Measurements from ENCODE around the gene SYNPR. TPM values are rescaled to one million over a fixed set of nuclear protein-coding genes. Genes with fewer than 3 reads are reported as not detected.

SYNPR gene
- total RNA-seq, 6 experiments from 2014 or later: not detected

DNA sequence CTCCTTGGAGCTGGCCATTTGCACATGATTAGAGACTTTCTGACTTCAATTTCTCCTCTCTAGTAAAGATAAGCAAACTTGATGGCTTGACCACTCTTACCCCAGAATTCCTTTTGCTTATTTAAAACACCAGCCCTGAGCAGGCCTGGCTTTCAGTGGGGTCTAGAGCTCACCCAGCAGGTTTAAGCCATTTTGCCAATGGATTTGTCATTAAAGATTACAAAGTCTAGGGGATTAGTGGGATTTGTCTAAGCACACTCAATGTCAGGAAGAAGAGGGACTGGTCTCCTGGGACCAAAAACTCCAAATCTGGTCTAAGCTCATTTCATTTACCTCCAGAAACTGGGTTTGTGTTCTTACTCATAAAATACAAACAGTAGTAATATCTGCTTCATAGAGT is 317.1 kb downstream of the SYNPR start:
- no peaks in the 10 kb centered on the region for H3K4me1 ChIP-seq
- DNase-seq (no peak), ATAC-seq (no peak)
- no peak overlapping the region for H3K4me3 ChIP-seq
- H3K27ac ChIP-seq: no peak overlapping the region
- no peaks in the 10 kb centered on the region for H3K9me3 ChIP-seq
- intact Hi-C loops (cut with DNase I): no loop called here
- H3K27me3 ChIP-seq: no peaks in the 10 kb centered on the region
- no peak for TF ChIP-seq CTCF (IDR thresholded peaks at IDR 0.05)
- H3K36me3 ChIP-seq: no peaks in the 10 kb centered on the region

DNA sequence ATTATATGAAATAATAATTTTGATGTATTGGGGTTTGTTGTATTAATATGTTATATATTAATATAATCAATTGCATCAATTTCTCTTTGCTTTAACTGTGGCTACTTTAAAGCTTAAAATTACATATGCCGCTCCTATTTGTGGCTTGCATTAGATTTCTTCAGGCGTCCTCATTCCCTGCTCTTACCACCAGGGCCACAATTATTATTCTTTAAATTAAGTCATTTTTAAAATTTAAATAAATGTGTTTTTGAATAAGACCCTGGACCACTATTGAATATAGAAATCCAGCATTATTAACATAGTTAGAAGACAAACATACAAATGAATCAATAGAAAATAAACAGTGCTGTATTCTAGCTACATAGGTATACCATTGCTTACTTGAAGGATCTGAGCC is 318.9 kb downstream of the SYNPR start:
- no peaks in the 10 kb centered on the region for H3K4me1 ChIP-seq
- WGBS (ENCODE audit: insufficient coverage, low coverage, low lambda C conversion rate, missing lambda C conversion rate): 67% methylated on average over 2 of the region's 2 CpGs
- no peaks in the 10 kb centered on the region for H3K36me3 ChIP-seq
- no peak for ATAC-seq
- no peak for TF ChIP-seq POLR2A (IDR thresholded peaks at IDR 0.05)
- TF ChIP-seq CTCF (IDR thresholded peaks at IDR 0.05): no peak
- intact Hi-C loops (cut with DNase I): no loop called here
- no peaks in the 10 kb centered on the region for H3K27me3 ChIP-seq
- DNase-seq: no peak
- no peak overlapping the region for H3K4me3 ChIP-seq
- no peaks in the 10 kb centered on the region for H3K9me3 ChIP-seq
- no peak overlapping the region for H3K27ac ChIP-seq

- Histone ChIP-seq H3K27me3 (no peaks in the 10 kb centered on the region), H3K4me3 (no peak overlapping the region), H3K4me1 (no peaks in the 10 kb centered on the region), H3K27ac (no peak overlapping the region), H3K9me3 (no peaks in the 10 kb centered on the region), H3K36me3 (no peaks in the 10 kb centered on the region)
- intact Hi-C loops (cut with DNase I): no loop called here
- TF ChIP-seq POLR2A (IDR thresholded peaks at IDR 0.05) (no peak), CTCF (IDR thresholded peaks at IDR 0.05) (no peak)
- DNase-seq (no peak), ATAC-seq (no peak)
- 45% methylated on average over 3 of the region's 3 CpGs for WGBS (ENCODE audit: insufficient coverage, low coverage, low lambda C conversion rate, missing lambda C conversion rate)
These were observed 329.6 kb downstream of the SYNPR start for GRCh38 chr3:63607716-63608115.

GRCh38 chr3:63609408-63609807 is 331.3 kb downstream of the SYNPR start:
- TF ChIP-seq POLR2A (IDR thresholded peaks at IDR 0.05) (no peak), CTCF (IDR thresholded peaks at IDR 0.05) (no peak)
- no peak for ATAC-seq
- Histone ChIP-seq H3K9me3 (no peaks in the 10 kb centered on the region), H3K36me3 (no peaks in the 10 kb centered on the region), H3K27ac (no peak overlapping the region), H3K4me3 (no peak overlapping the region), H3K27me3 (no peaks in the 10 kb centered on the region), H3K4me1 (no peaks in the 10 kb centered on the region)
- no peak for DNase-seq
- WGBS (ENCODE audit: insufficient coverage, low coverage, low lambda C conversion rate, missing lambda C conversion rate): 56% methylated on average over 7 of the region's 7 CpGs
- intact Hi-C loops (cut with DNase I): no loop called here

- DNase-seq: no peak
- no peak for TF ChIP-seq CTCF (IDR thresholded peaks at IDR 0.05)
- no peaks in the 10 kb centered on the region for H3K4me1 ChIP-seq
- H3K27me3 ChIP-seq: no peaks in the 10 kb centered on the region
- intact Hi-C loops (cut with DNase I): no loop called here
- H3K9me3 ChIP-seq: no peaks in the 10 kb centered on the region
- WGBS (ENCODE audit: insufficient coverage, low coverage, low lambda C conversion rate, missing lambda C conversion rate): 52% methylated on average over 3 of the region's 4 CpGs
- no peaks in the 10 kb centered on the region for H3K36me3 ChIP-seq
- no peak overlapping the region for H3K4me3 ChIP-seq
- no peak for ATAC-seq
- no peak overlapping the region for H3K27ac ChIP-seq
These were observed 331.7 kb downstream of the SYNPR start for GRCh38 chr3:63609834-63610233.

Measured in right lobe of liver (tissue), 6 donors.